GM21381 (cell line): ENCODE results near the gene MAP7D2.
A peak's percentile ranks its signal among the peaks of the same experiment; 100 is the strongest.

Experiments
- ATAC-seq: cut with Tn5 transposase; IDR thresholded peaks from one replicate; pipeline ENCODE4 v1.9.1; 2021; ENCODE audit warnings: mild to moderate bottlenecking, moderate library complexity; ENCODE audit not compliant: unreplicated experiment

Gene MAP7D2

GRCh38 chrX:20116087-20116576 lies 575 bp downstream of the MAP7D2 start:
- ATAC-seq, result no peak

- no peak for ATAC-seq
Measured at GRCh38 chrX:20112022-20112774, 4.5 kb downstream of the MAP7D2 start.

- ATAC-seq, result no peak
Measured at GRCh38 chrX:20111271-20111670, 5.4 kb downstream of the MAP7D2 start.

GRCh38 chrX:20101934-20102581 lies 14.6 kb downstream of the MAP7D2 start:
- no peak for ATAC-seq

GRCh38 chrX:20091499-20091898 lies 25.2 kb downstream of the MAP7D2 start:
- ATAC-seq, result no peak

GRCh38 chrX:20089845-20090244 lies 26.9 kb downstream of the MAP7D2 start:
- no peak for ATAC-seq

GRCh38 chrX:20080277-20080676 lies 36.4 kb downstream of the MAP7D2 start:
- no peak for ATAC-seq

- ATAC-seq, result no peak
Measured at GRCh38 chrX:20071511-20072079, 45.1 kb downstream of the MAP7D2 start.

GRCh38 chrX:20067709-20068561 lies 48.8 kb downstream of the MAP7D2 start:
- no peak for ATAC-seq

- ATAC-seq, result no peak
Measured at GRCh38 chrX:20066968-20067708, 49.6 kb downstream of the MAP7D2 start.

GRCh38 chrX:20063716-20064351 lies 52.9 kb downstream of the MAP7D2 start:
- no peak for ATAC-seq

- no peak for ATAC-seq
Measured at GRCh38 chrX:20063153-20063552, 53.6 kb downstream of the MAP7D2 start.

GRCh38 chrX:20061855-20062254 lies 54.9 kb downstream of the MAP7D2 start:
- ATAC-seq, result no peak

GRCh38 chrX:20060961-20061748 lies 55.6 kb downstream of the MAP7D2 start:
- ATAC-seq, result peak; percentile 74

GRCh38 chrX:20059467-20060128 lies 57.1 kb downstream of the MAP7D2 start:
- ATAC-seq, result no peak

- ATAC-seq, result no peak
Measured at GRCh38 chrX:20057479-20057878, 59.2 kb downstream of the MAP7D2 start.

- no peak for ATAC-seq
Measured at GRCh38 chrX:20056704-20057103, 60.0 kb downstream of the MAP7D2 start.

GRCh38 chrX:20053537-20053936 lies 63.2 kb downstream of the MAP7D2 start:
- ATAC-seq, result no peak

GRCh38 chrX:20046864-20047263 lies 69.8 kb downstream of the MAP7D2 start:
- no peak for ATAC-seq
